ENCODE data around the gene DGKE. TPM values are rescaled to one million over a fixed set of nuclear protein-coding genes. Genes with fewer than 3 reads are reported as not detected.

The DGKE gene
- total and polyA plus RNA-seq, 2 of the 13 experiments (the other 11 are each of a cell fraction or from before 2014, with no cell fraction given) = 3.2 to 5.3 TPM

DNA sequence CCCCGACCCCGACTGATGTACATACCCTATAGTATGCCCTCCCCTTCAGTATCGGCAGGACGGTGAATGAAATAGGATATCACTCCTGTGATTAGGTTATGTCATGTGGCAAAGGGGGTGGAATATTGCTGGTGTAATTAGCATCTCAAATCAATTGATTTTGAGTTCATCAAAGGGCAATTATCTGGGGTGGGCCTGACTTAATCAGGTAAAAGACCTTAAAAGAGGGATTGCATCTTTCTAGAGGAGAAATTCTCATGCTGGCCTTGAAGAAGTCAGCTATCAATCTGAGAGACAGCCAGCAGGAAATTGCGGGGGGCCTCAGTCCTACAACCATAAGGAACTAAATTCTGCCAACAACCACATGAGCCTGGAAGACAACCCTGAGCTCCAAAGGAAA, 69.6 kb downstream of the DGKE start:
- Histone ChIP-seq H3K27me3 (ENCODE audit: control insufficient read depth in 1 of 2, insufficient read depth in 2 of 2, low read length in 2 of 2) (no peaks in the 10 kb centered on the region), H3K4me1 (ENCODE audit: insufficient read depth, low read length) (peaks cover 13% of the 10 kb centered on the region), H3K9me3 (ENCODE audit: low read length) (no peaks in the 10 kb centered on the region), H3K27ac (ENCODE audit: extremely low read length, insufficient read depth, low read length) (no peak overlapping the region), H3K36me3 (replicated peaks in 1 of 2; ENCODE audit: control insufficient read depth in 1 of 2, insufficient read depth in 2 of 2, low read length in 2 of 2) (peaks cover 58 to 93% of the 10 kb centered on the region in 2 experiments), H2AFZ (ENCODE audit: low read length) (no peak overlapping the region), H3K4me2 (ENCODE audit: low read depth, low read length) (no peak overlapping the region), H3K4me3 (replicated peaks in 1 of 3; ENCODE audit: insufficient read depth in 1 of 3, low read depth in 2 of 3, low read length in 3 of 3) (no peak overlapping the region), H3K79me2 (ENCODE audit: insufficient read depth, low read length) (no peaks in the 10 kb centered on the region), H4K20me1 (ENCODE audit: insufficient read depth, low read length) (peaks cover 6% of the 10 kb centered on the region; the same call in 1 of the 2 replicates), H3K9ac (ENCODE audit: insufficient read depth, low read depth, low read length) (no peak overlapping the region)
- DNase-seq (ENCODE audit: low spot score) (no peak), ATAC-seq (no peak), FAIRE-seq (no peak)
- ChIA-PET POLR2A (interaction anchor here (0.7 kb wide), 1 partner anchor 11 kb away, joined by 4 read pairs; no protein-coding TSS in a partner anchor), CTCF (ENCODE audit: low intra/inter-chr PET ratio, low total read pairs) (no interaction called here)
- intact Hi-C loops (cut with micrococcal nuclease; ENCODE audit: unreplicated experiment) = no loop called here
- BruUV-seq (replicated peaks) = no TSS peak
- in situ Hi-C loops (cut with HindIII; ENCODE audit: extremely low pct_ligation_motif_present, low pct_unique_long_range_greater_than_20kb) = no loop called here
- over 99% methylated on average over 5 of the region's 5 CpGs for WGBS (ENCODE audit: low lambda C conversion rate)
- TF ChIP-seq DPF2 (CRISPR knock-in tag; IDR thresholded peaks at IDR 0.05; ENCODE audit: borderline replicate concordance, low read depth) = no peak
- TF ChIP-seq, protein P1, sequence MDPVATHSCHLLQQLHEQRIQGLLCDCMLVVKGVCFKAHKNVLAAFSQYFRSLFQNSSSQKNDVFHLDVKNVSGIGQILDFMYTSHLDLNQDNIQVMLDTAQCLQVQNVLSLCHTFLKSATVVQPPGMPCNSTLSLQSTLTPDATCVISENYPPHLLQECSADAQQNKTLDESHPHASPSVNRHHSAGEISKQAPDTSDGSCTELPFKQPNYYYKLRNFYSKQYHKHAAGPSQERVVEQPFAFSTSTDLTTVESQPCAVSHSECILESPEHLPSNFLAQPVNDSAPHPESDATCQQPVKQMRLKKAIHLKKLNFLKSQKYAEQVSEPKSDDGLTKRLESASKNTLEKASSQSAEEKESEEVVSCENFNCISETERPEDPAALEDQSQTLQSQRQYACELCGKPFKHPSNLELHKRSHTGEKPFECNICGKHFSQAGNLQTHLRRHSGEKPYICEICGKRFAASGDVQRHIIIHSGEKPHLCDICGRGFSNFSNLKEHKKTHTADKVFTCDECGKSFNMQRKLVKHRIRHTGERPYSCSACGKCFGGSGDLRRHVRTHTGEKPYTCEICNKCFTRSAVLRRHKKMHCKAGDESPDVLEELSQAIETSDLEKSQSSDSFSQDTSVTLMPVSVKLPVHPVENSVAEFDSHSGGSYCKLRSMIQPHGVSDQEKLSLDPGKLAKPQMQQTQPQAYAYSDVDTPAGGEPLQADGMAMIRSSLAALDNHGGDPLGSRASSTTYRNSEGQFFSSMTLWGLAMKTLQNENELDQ (CRISPR knock-in tag; IDR thresholded peaks at IDR 0.05; ENCODE audit: borderline replicate concordance) = no peak
- TF ChIP-seq RBFOX2 (IDR thresholded peaks at IDR 0.05; ENCODE audit: low read depth, low read length) = peak; percentile 18; the same call in 1 of the 2 replicates
- TF ChIP-seq JUN (CRISPR knock-in tag; IDR thresholded peaks at IDR 0.05) = no peak
- no peak for TF ChIP-seq KDM1A (CRISPR knock-in tag; IDR thresholded peaks at IDR 0.05)
- no peak for TF ChIP-seq ZNF136 (CRISPR knock-in tag; IDR thresholded peaks at IDR 0.05; ENCODE audit: low read depth)
- TF ChIP-seq ZNF678 (CRISPR knock-in tag; IDR thresholded peaks at IDR 0.05) = no peak

Measured in HepG2 (cell line).